HepG2 (cell line): Measurements from ENCODE around the gene MUCL3. TPM values are rescaled to one million over a fixed set of nuclear protein-coding genes. Genes with fewer than 3 reads are reported as not detected.

Source experiments
- PAXIP1 ChIP-seq: sonication (generic); formaldehyde crosslinking; conservative IDR thresholded peaks from 2 replicates; pipeline ENCODE4 v1.4.0; 2020; ENCODE audit warnings: mild to moderate bottlenecking, missing genetic modification reagents, moderate library complexity
- POGZ ChIP-seq: sonication (generic); formaldehyde crosslinking; IDR thresholded peaks from 2 replicates; pipeline ENCODE4 v1.4.0; 2020; ENCODE audit warnings: mild to moderate bottlenecking, missing genetic modification reagents
- POLR2AphosphoS5 ChIP-seq: IDR thresholded peaks from 2 replicates; pipeline ENCODE4 v1.6.1; 2012; ENCODE audit warnings: low read depth, low read length
- ZBTB3 ChIP-seq: sonication (generic); formaldehyde crosslinking; IDR thresholded peaks from 2 replicates; pipeline ENCODE4 v1.4.0; 2020; ENCODE audit warnings: low read depth, mild to moderate bottlenecking, moderate library complexity, missing genetic modification reagents, borderline replicate concordance
- ZBTB4 ChIP-seq: sonication (generic); formaldehyde crosslinking; IDR thresholded peaks from 2 replicates; pipeline ENCODE4 v1.4.0; 2020; ENCODE audit warnings: missing genetic modification reagents, mild to moderate bottlenecking, borderline replicate concordance
- ZBTB8A ChIP-seq: sonication (generic); formaldehyde crosslinking; IDR thresholded peaks from 2 replicates; pipeline ENCODE4 v1.4.0; 2020; ENCODE audit warnings: mild to moderate bottlenecking, low read depth, missing genetic modification reagents, borderline replicate concordance
- ZNF350 ChIP-seq: sonication (generic); formaldehyde crosslinking; IDR thresholded peaks from 2 replicates; pipeline ENCODE4 v1.4.0; 2020; ENCODE audit warnings: mild to moderate bottlenecking, low read depth, missing genetic modification reagents, borderline replicate concordance
- ZNF441 ChIP-seq: sonication (generic); formaldehyde crosslinking; IDR thresholded peaks from 2 replicates; pipeline ENCODE4 v1.7.0; 2021; ENCODE audit warnings: missing genetic modification reagents, borderline replicate concordance
- polyA plus RNA-seq, 8 experiments: library from polyadenylated mRNA; depleted of rRNA in 3 of 8; stranded (reverse) in 7 of 8; unstranded in 1 of 8; fragments of >200 nt; fragmentation: Illumina TruSeq in 4 of 8; extraction: Trizol in 4 of 8; gene quantifications; 2 replicates each; pipeline versions ENCODE4 v1.2.1 to v1.2.3, GENCODE V29; 2011 to 2016; ENCODE audit warnings: low read depth in 4 of 8, missing spikeins in 1 of 8, mixed read lengths in 1 of 8; ENCODE audit not compliant: insufficient read depth in 1 of 8
- total RNA-seq, 5 experiments: library from RNA; depleted of rRNA; stranded (reverse); fragments of >200 nt; fragmentation: Illumina TruSeq; extraction: Trizol; gene quantifications; 2 replicates each; pipeline ENCODE4 v1.2.3, GENCODE V29; 2016; ENCODE audit warnings: low read depth in 1 of 5
- TF ChIP-seq, protein P1 (sequence below): sonication (generic); formaldehyde crosslinking; IDR thresholded peaks from 2 replicates; pipeline ENCODE4 v1.4.0; 2020; ENCODE audit warnings: missing genetic modification reagents, borderline replicate concordance
- TF ChIP-seq, protein P2 (sequence below): sonication (generic); formaldehyde crosslinking; IDR thresholded peaks from 2 replicates; pipeline ENCODE4 v1.4.0; 2020; ENCODE audit warnings: low read depth, missing genetic modification reagents

Gene MUCL3
- total and polyA plus RNA-seq, 2 of the 13 experiments (the other 11 are each of a cell fraction or from before 2014, with no cell fraction given), result not detected

GRCh38 chr6:30914076-30914853 is 26.5 kb upstream of the MUCL3 start, which contains the start of gene VARS2 (continued):
- TF ChIP-seq, protein P1, sequence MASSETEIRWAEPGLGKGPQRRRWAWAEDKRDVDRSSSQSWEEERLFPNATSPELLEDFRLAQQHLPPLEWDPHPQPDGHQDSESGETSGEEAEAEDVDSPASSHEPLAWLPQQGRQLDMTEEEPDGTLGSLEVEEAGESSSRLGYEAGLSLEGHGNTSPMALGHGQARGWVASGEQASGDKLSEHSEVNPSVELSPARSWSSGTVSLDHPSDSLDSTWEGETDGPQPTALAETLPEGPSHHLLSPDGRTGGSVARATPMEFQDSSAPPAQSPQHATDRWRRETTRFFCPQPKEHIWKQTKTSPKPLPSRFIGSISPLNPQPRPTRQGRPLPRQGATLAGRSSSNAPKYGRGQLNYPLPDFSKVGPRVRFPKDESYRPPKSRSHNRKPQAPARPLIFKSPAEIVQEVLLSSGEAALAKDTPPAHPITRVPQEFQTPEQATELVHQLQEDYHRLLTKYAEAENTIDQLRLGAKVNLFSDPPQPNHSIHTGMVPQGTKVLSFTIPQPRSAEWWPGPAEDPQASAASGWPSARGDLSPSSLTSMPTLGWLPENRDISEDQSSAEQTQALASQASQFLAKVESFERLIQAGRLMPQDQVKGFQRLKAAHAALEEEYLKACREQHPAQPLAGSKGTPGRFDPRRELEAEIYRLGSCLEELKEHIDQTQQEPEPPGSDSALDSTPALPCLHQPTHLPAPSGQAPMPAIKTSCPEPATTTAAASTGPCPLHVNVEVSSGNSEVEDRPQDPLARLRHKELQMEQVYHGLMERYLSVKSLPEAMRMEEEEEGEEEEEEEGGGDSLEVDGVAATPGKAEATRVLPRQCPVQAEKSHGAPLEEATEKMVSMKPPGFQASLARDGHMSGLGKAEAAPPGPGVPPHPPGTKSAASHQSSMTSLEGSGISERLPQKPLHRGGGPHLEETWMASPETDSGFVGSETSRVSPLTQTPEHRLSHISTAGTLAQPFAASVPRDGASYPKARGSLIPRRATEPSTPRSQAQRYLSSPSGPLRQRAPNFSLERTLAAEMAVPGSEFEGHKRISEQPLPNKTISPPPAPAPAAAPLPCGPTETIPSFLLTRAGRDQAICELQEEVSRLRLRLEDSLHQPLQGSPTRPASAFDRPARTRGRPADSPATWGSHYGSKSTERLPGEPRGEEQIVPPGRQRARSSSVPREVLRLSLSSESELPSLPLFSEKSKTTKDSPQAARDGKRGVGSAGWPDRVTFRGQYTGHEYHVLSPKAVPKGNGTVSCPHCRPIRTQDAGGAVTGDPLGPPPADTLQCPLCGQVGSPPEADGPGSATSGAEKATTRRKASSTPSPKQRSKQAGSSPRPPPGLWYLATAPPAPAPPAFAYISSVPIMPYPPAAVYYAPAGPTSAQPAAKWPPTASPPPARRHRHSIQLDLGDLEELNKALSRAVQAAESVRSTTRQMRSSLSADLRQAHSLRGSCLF (CRISPR knock-in tag), result peak; percentile 82; the same call in 1 of the 2 replicates
- TF ChIP-seq ZNF441 (CRISPR knock-in tag), result peak; percentile 71; the same call in 1 of the 2 replicates
- TF ChIP-seq POLR2AphosphoS5, result peak; percentile 81
- 0 out of 2 replicates have a peak, but pooled peaks have one; percentile 61 for TF ChIP-seq ZBTB3 (CRISPR knock-in tag)
- no peak for TF ChIP-seq ZBTB4 (CRISPR knock-in tag)
- TF ChIP-seq PAXIP1 (CRISPR knock-in tag), result peak; percentile 54; the same call in 1 of the 2 replicates
- peak; percentile 87 for TF ChIP-seq POGZ (CRISPR knock-in tag)
- TF ChIP-seq, protein P2, sequence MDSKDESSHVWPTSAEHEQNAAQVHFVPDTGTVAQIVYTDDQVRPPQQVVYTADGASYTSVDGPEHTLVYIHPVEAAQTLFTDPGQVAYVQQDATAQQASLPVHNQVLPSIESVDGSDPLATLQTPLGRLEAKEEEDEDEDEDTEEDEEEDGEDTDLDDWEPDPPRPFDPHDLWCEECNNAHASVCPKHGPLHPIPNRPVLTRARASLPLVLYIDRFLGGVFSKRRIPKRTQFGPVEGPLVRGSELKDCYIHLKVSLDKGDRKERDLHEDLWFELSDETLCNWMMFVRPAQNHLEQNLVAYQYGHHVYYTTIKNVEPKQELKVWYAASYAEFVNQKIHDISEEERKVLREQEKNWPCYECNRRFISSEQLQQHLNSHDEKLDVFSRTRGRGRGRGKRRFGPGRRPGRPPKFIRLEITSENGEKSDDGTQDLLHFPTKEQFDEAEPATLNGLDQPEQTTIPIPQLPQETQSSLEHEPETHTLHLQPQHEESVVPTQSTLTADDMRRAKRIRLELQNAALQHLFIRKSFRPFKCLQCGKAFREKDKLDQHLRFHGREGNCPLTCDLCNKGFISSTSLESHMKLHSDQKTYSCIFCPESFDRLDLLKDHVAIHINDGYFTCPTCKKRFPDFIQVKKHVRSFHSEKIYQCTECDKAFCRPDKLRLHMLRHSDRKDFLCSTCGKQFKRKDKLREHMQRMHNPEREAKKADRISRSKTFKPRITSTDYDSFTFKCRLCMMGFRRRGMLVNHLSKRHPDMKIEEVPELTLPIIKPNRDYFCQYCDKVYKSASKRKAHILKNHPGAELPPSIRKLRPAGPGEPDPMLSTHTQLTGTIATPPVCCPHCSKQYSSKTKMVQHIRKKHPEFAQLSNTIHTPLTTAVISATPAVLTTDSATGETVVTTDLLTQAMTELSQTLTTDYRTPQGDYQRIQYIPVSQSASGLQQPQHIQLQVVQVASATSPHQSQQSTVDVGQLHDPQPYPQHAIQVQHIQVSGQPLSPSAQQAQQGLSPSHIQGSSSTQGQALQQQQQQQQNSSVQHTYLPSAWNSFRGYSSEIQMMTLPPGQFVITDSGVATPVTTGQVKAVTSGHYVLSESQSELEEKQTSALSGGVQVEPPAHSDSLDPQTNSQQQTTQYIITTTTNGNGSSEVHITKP (CRISPR knock-in tag), result peak; percentile 27; the same call in 1 of the 2 replicates
- TF ChIP-seq ZNF350 (CRISPR knock-in tag), result peak; percentile 26
- peak; percentile 84; the same call in 1 of the 2 replicates for TF ChIP-seq ZBTB8A (CRISPR knock-in tag)
